ENCODE results near the gene SAMD1. TPM values are rescaled to one million over a fixed set of nuclear protein-coding genes. Genes with fewer than 3 reads are reported as not detected.

SAMD1 gene
- total and polyA plus RNA-seq, 2 of the 13 experiments (the other 11 are each of a cell fraction or from before 2014, with no cell fraction given): 17.5 to 45.0 TPM

GRCh38 chr19:14050512-14050911, 40.0 kb downstream of the SAMD1 start:
- no peaks in the 10 kb centered on the region for H3K79me2 ChIP-seq (ENCODE audit: insufficient read depth, low read length)
- H2AFZ ChIP-seq (ENCODE audit: low read length): no peak overlapping the region
- POLR2A ChIA-PET: interaction anchor here (1.6 kb wide), 1 partner anchor 9 kb away, joined by 3 read pairs; no protein-coding TSS in a partner anchor
- H3K4me2 ChIP-seq (ENCODE audit: low read depth, low read length): no peak overlapping the region
- H3K9me3 ChIP-seq (ENCODE audit: low read length): peaks cover 4% of the 10 kb centered on the region
- CTCF ChIA-PET (ENCODE audit: low intra/inter-chr PET ratio, low total read pairs): no interaction called here
- no peak overlapping the region for H3K9ac ChIP-seq (ENCODE audit: insufficient read depth, low read depth, low read length)
- H3K4me3 ChIP-seq (replicated peaks in 1 of 3; ENCODE audit: insufficient read depth in 1 of 3, low read depth in 2 of 3, low read length in 3 of 3): no peak overlapping the region
- H3K27me3 ChIP-seq (ENCODE audit: control insufficient read depth in 1 of 2, insufficient read depth in 2 of 2, low read length in 2 of 2): no peaks in the 10 kb centered on the region
- intact Hi-C loops (cut with micrococcal nuclease; ENCODE audit: unreplicated experiment): no loop called here
- WGBS (ENCODE audit: low lambda C conversion rate): 92% methylated on average over 3 of the region's 4 CpGs
- H3K4me1 ChIP-seq (ENCODE audit: insufficient read depth, low read length): no peaks in the 10 kb centered on the region
- H4K20me1 ChIP-seq (ENCODE audit: insufficient read depth, low read length): no peaks in the 10 kb centered on the region
- FAIRE-seq: no peak
- H3K36me3 ChIP-seq (replicated peaks in 1 of 2; ENCODE audit: control insufficient read depth in 1 of 2, insufficient read depth in 2 of 2, low read length in 2 of 2): no peaks in the 10 kb centered on the region
- no peak for ATAC-seq
- in situ Hi-C loops (cut with HindIII; ENCODE audit: extremely low pct_ligation_motif_present, low pct_unique_long_range_greater_than_20kb): loop anchor here (25.0 kb wide), 1 partner anchor 288 kb away; the partner anchor contains the start of genes C19orf53 and MRI1
- BruUV-seq (replicated peaks): no TSS peak
- no peak overlapping the region for H3K27ac ChIP-seq (ENCODE audit: extremely low read length, insufficient read depth, low read length)
- no peak for DNase-seq (ENCODE audit: low spot score)
- TF ChIP-seq, protein P1, sequence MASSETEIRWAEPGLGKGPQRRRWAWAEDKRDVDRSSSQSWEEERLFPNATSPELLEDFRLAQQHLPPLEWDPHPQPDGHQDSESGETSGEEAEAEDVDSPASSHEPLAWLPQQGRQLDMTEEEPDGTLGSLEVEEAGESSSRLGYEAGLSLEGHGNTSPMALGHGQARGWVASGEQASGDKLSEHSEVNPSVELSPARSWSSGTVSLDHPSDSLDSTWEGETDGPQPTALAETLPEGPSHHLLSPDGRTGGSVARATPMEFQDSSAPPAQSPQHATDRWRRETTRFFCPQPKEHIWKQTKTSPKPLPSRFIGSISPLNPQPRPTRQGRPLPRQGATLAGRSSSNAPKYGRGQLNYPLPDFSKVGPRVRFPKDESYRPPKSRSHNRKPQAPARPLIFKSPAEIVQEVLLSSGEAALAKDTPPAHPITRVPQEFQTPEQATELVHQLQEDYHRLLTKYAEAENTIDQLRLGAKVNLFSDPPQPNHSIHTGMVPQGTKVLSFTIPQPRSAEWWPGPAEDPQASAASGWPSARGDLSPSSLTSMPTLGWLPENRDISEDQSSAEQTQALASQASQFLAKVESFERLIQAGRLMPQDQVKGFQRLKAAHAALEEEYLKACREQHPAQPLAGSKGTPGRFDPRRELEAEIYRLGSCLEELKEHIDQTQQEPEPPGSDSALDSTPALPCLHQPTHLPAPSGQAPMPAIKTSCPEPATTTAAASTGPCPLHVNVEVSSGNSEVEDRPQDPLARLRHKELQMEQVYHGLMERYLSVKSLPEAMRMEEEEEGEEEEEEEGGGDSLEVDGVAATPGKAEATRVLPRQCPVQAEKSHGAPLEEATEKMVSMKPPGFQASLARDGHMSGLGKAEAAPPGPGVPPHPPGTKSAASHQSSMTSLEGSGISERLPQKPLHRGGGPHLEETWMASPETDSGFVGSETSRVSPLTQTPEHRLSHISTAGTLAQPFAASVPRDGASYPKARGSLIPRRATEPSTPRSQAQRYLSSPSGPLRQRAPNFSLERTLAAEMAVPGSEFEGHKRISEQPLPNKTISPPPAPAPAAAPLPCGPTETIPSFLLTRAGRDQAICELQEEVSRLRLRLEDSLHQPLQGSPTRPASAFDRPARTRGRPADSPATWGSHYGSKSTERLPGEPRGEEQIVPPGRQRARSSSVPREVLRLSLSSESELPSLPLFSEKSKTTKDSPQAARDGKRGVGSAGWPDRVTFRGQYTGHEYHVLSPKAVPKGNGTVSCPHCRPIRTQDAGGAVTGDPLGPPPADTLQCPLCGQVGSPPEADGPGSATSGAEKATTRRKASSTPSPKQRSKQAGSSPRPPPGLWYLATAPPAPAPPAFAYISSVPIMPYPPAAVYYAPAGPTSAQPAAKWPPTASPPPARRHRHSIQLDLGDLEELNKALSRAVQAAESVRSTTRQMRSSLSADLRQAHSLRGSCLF (CRISPR knock-in tag; IDR thresholded peaks at IDR 0.05; ENCODE audit: borderline replicate concordance): no peak
- no peak for TF ChIP-seq SOX5 (CRISPR knock-in tag; IDR thresholded peaks at IDR 0.05; ENCODE audit: borderline replicate concordance)
- no peak for TF ChIP-seq HMGXB4 (CRISPR knock-in tag; IDR thresholded peaks at IDR 0.05; ENCODE audit: borderline replicate concordance in 1 of 2, low read depth in 1 of 2)
- TF ChIP-seq POLR2A (IDR thresholded peaks at IDR 0.05; ENCODE audit: insufficient read depth in 1 of 2, low read depth in 2 of 2, low read length in 2 of 2): no peak
- no peak for TF ChIP-seq ZNF615 (CRISPR knock-in tag; IDR thresholded peaks at IDR 0.05; ENCODE audit: borderline replicate concordance)
- no peak for TF ChIP-seq ZNF619 (CRISPR knock-in tag; IDR thresholded peaks at IDR 0.05)
- no peak for TF ChIP-seq KDM6A (CRISPR knock-in tag; IDR thresholded peaks at IDR 0.05; ENCODE audit: low read depth)
- TF ChIP-seq, protein P2, sequence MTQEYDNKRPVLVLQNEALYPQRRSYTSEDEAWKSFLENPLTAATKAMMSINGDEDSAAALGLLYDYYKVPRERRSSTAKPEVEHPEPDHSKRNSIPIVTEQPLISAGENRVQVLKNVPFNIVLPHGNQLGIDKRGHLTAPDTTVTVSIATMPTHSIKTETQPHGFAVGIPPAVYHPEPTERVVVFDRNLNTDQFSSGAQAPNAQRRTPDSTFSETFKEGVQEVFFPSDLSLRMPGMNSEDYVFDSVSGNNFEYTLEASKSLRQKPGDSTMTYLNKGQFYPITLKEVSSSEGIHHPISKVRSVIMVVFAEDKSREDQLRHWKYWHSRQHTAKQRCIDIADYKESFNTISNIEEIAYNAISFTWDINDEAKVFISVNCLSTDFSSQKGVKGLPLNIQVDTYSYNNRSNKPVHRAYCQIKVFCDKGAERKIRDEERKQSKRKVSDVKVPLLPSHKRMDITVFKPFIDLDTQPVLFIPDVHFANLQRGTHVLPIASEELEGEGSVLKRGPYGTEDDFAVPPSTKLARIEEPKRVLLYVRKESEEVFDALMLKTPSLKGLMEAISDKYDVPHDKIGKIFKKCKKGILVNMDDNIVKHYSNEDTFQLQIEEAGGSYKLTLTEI (CRISPR knock-in tag; conservative IDR thresholded peaks at IDR 0.05): no peak
- no peak for TF ChIP-seq ZNF350 (CRISPR knock-in tag; IDR thresholded peaks at IDR 0.05; ENCODE audit: borderline replicate concordance, low read depth)
- no peak for TF ChIP-seq MED8 (CRISPR knock-in tag; IDR thresholded peaks at IDR 0.05; ENCODE audit: insufficient replicate concordance)
- no peak for TF ChIP-seq ZMAT5 (CRISPR knock-in tag; IDR thresholded peaks at IDR 0.05; ENCODE audit: borderline replicate concordance, low read depth)
- TF ChIP-seq CREM (IDR thresholded peaks at IDR 0.05): no peak
- no peak for TF ChIP-seq CREM (CRISPR knock-in tag; IDR thresholded peaks at IDR 0.05)
- no peak for TF ChIP-seq NFE2L1 (CRISPR knock-in tag; IDR thresholded peaks at IDR 0.05; ENCODE audit: borderline replicate concordance)
- TF ChIP-seq ZNF737 (CRISPR knock-in tag; IDR thresholded peaks at IDR 0.05; ENCODE audit: borderline replicate concordance): no peak
- no peak for TF ChIP-seq ZNF180 (CRISPR knock-in tag; IDR thresholded peaks at IDR 0.05; ENCODE audit: borderline replicate concordance, low read depth)
- TF ChIP-seq CHD2 (IDR thresholded peaks at IDR 0.05; ENCODE audit: low read depth, low read length): no peak
